OCI-LY1 (cell line): Measurements from ENCODE around the gene TLR9.

Source experiments
- H2AFZ ChIP-seq: fragments of 200-600 bp; sonication (generic), shearing (Covaris generic); 2 replicates; pipeline ENCODE4 v1.6.0; 2014; ENCODE audit warnings: antibody characterized with exemption, mild to moderate bottlenecking, low read length
- H3F3A ChIP-seq: fragments of 200-600 bp; sonication (generic), shearing (Covaris generic); 2 replicates; pipeline ENCODE4 v1.6.0; 2014; ENCODE audit warnings: mild to moderate bottlenecking, antibody characterized with exemption, low read length, moderate library complexity; ENCODE audit not compliant: insufficient read depth
- H3K27ac ChIP-seq: fragments of 200-600 bp; sonication (generic); 2 replicates; pipeline ENCODE4 v1.5.1; 2014; ENCODE audit warnings: low read length, mixed run types, mild to moderate bottlenecking, low read depth; ENCODE audit not compliant: poor library complexity, severe bottlenecking
- H3K27me3 ChIP-seq: fragments of 200-600 bp; sonication (generic); 2 replicates; pipeline ENCODE4 v1.6.0; 2014; ENCODE audit warnings: antibody characterized with exemption, mild to moderate bottlenecking, low read length, moderate library complexity; ENCODE audit not compliant: insufficient read depth
- H3K36me3 ChIP-seq: fragments of 200-600 bp; sonication (generic); 2 replicates; pipeline ENCODE4 v1.6.1; 2014; ENCODE audit warnings: mild to moderate bottlenecking, antibody characterized with exemption, low read length, moderate library complexity, mixed read lengths; ENCODE audit not compliant: insufficient read depth
- H3K4me1 ChIP-seq: fragments of 200-600 bp; sonication (generic); 2 replicates; pipeline ENCODE4 v1.5.1; 2014; ENCODE audit warnings: mild to moderate bottlenecking, low read length, moderate library complexity; ENCODE audit not compliant: insufficient read depth, severe bottlenecking
- H3K4me2 ChIP-seq: fragments of 200-600 bp; sonication (generic), shearing (Covaris generic); 2 replicates; pipeline ENCODE4 v1.6.1; 2014; ENCODE audit warnings: low read length
- H3K4me3 ChIP-seq: fragments of 200-600 bp; sonication (generic); 2 replicates; pipeline ENCODE4 v1.5.1; 2014; ENCODE audit warnings: low read length, low read depth, mild to moderate bottlenecking, mixed read lengths; ENCODE audit not compliant: poor library complexity, severe bottlenecking
- H3K79me2 ChIP-seq: fragments of 200-600 bp; shearing (Covaris generic); 2 replicates; pipeline ENCODE4 v1.6.1; 2016; ENCODE audit warnings: mixed run types, low read length, mixed read lengths; ENCODE audit not compliant: insufficient read depth
- H3K9ac ChIP-seq: fragments of 200-600 bp; sonication (generic), shearing (Covaris generic); 2 replicates; pipeline ENCODE4 v1.6.1; 2014; ENCODE audit warnings: mild to moderate bottlenecking, low read length, mixed read lengths
- H3K9me2 ChIP-seq: fragments of 200-600 bp; sonication (generic), shearing (Covaris generic); 2 replicates; pipeline ENCODE4 v1.6.1; 2014; ENCODE audit warnings: low read depth, mild to moderate bottlenecking, low read length, mixed read lengths
- H3K9me3 ChIP-seq: fragments of 200-600 bp; shearing (Covaris generic); 2 replicates; pipeline ENCODE4 v1.6.1; 2014; ENCODE audit warnings: low read length, mixed read lengths
- H4K20me1 ChIP-seq: fragments of 200-600 bp; sonication (generic), shearing (Covaris generic); 2 replicates; pipeline ENCODE4 v1.6.0; 2016; ENCODE audit warnings: mild to moderate bottlenecking, low read length; ENCODE audit not compliant: insufficient read depth
- EZH2 ChIP-seq: fragments of 200-600 bp; sonication (generic), shearing (Covaris generic); IDR thresholded peaks from 2 replicates; pipeline ENCODE4 v1.8.0; 2017; ENCODE audit warnings: borderline replicate concordance, mixed run types, mild to moderate bottlenecking, antibody characterized with exemption, low read length, moderate library complexity, mixed read lengths
- TF ChIP-seq, protein P1 (sequence below): fragments of 200-600 bp; sonication (generic), shearing (Covaris generic); IDR thresholded peaks from 2 replicates; pipeline ENCODE4 v1.5.1; 2017; ENCODE audit warnings: mild to moderate bottlenecking, antibody characterized with exemption, low read length, moderate library complexity, mixed read lengths

The TLR9 gene

DNA sequence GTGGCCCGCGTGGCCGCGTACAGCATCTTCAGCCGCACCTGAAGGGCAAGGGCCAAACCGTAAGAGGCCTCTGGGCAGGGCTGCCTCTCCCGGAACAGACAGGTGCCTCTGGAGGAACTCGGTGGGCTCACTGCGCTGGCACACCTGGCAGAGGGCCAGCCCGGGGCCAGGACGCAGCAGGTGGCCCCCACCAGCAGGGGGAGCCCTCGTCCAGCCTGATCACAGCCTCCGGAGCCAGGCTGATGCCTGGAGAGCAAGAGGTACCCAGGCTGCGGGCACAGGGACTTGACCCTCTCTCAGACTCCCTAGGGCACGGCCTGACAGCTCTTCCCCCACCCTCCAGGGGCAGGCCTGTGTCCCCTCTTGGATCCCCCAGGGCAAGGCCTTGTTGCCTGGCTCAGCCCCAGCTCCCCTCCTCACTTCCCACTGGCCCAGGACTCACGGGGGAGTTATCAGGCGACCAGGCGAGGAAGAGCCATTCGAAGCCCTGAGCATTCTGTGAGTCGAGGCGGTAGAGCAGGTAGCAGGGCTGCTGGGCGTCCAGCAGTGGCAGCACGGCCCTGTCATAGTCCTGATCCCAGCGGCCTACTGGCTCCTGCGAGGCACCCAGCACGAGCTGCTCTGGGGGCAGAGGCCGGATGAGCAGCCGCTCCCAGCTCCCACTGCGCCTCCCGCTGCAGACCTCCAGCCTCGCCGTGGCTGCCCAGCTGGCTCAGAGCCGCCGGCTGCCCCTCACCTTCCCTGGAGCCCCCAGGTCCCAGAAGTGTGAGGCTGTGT lies 6.2 kb upstream of the TLR9 start:
- no peak overlapping the region; the same call in 1 of the 2 replicates for H3K4me2 ChIP-seq
- H3K9me3 ChIP-seq: no peaks in the 10 kb centered on the region
- H4K20me1 ChIP-seq: no peaks in the 10 kb centered on the region
- H3K4me3 ChIP-seq: no peak overlapping the region
- peaks cover 34% of the 10 kb centered on the region; the same call in 1 of the 2 replicates for H3K36me3 ChIP-seq
- no peaks in the 10 kb centered on the region for H3K27me3 ChIP-seq
- H3K27ac ChIP-seq: peak overlapping the region; percentile 17
- no peaks in the 10 kb centered on the region for H3K79me2 ChIP-seq
- no peaks in the 10 kb centered on the region for H3K9me2 ChIP-seq
- H3K9ac ChIP-seq: no peak overlapping the region; the same call in 1 of the 2 replicates
- H3F3A ChIP-seq: no peaks in the 10 kb centered on the region
- H2AFZ ChIP-seq: no peak overlapping the region
- peaks cover 17% of the 10 kb centered on the region for H3K4me1 ChIP-seq
- TF ChIP-seq EZH2: no peak
- TF ChIP-seq, protein P1, sequence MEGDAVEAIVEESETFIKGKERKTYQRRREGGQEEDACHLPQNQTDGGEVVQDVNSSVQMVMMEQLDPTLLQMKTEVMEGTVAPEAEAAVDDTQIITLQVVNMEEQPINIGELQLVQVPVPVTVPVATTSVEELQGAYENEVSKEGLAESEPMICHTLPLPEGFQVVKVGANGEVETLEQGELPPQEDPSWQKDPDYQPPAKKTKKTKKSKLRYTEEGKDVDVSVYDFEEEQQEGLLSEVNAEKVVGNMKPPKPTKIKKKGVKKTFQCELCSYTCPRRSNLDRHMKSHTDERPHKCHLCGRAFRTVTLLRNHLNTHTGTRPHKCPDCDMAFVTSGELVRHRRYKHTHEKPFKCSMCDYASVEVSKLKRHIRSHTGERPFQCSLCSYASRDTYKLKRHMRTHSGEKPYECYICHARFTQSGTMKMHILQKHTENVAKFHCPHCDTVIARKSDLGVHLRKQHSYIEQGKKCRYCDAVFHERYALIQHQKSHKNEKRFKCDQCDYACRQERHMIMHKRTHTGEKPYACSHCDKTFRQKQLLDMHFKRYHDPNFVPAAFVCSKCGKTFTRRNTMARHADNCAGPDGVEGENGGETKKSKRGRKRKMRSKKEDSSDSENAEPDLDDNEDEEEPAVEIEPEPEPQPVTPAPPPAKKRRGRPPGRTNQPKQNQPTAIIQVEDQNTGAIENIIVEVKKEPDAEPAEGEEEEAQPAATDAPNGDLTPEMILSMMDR: peak; percentile 92

DNA sequence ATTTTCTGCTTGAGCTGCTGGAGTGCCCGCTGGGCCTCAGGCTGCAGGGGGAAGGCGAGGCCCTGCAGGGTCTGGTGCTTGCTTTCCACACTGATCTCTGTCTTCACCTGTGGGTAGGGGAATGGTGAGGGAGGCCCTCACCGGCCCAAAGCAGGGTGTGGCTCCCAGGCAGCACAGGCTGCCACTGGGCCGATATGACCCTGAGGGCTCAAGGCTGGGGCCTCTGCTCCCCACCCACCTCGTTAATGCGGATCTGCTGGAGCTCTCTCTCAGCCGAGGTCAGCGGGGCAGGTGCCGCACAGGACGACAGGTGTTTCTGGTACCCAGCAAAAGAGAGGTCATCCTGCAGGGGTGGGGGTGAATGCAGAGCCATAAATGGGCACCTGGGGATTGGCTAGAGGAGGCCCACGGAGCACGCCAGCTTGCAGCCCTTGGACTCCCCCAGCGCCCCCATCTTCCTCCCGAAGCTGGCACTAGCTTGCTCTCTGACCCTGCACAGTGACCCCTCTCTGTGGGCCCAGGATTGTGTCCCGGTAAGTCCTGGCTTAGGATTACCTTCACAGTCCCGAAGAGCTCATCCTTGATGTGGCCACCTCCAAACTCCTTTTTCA lies 5.5 kb upstream of the TLR9 start:
- H3K9ac ChIP-seq: no peak overlapping the region
- no peak overlapping the region for H3K27ac ChIP-seq

DNA sequence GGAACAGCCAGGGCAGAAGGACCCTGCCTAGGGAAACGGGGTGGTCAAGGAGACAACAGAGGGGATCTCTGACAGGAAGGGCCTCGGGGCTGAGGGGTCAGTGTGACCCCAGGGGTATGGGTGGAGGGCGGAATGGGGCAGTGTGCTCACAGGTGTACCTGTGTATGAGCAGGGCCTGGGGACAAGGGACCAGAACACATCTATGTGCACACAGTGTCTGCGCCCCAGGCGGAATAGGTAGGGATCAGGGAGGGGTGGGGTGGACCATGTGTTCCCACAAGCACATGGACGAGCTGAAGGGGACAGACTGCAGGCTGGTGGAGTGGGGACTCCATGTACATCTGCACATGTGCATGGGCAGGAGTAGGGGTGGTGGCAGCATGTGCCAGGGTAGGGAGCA lies 5.0 kb upstream of the TLR9 start:
- TF ChIP-seq EZH2: no peak
- TF ChIP-seq, protein P1: no peak
- H3K9ac ChIP-seq: no peak overlapping the region
- no peaks in the 10 kb centered on the region for H4K20me1 ChIP-seq
- no peak overlapping the region for H3K4me2 ChIP-seq
- H3K4me3 ChIP-seq: no peak overlapping the region
- no peaks in the 10 kb centered on the region for H3K27me3 ChIP-seq
- H3K27ac ChIP-seq: no peak overlapping the region
- H3K9me2 ChIP-seq: no peaks in the 10 kb centered on the region
- H3K4me1 ChIP-seq: peaks cover 29% of the 10 kb centered on the region
- H3K79me2 ChIP-seq: no peaks in the 10 kb centered on the region
- H2AFZ ChIP-seq: no peak overlapping the region
- peaks cover 34% of the 10 kb centered on the region; the same call in 1 of the 2 replicates for H3K36me3 ChIP-seq
- no peaks in the 10 kb centered on the region for H3F3A ChIP-seq
- no peaks in the 10 kb centered on the region for H3K9me3 ChIP-seq

More for the DNA sequence above, 5.5 kb upstream of the TLR9 start:
- no peaks in the 10 kb centered on the region for H4K20me1 ChIP-seq
- no peak overlapping the region for H3K4me2 ChIP-seq
- H3K27me3 ChIP-seq: no peaks in the 10 kb centered on the region
- no peaks in the 10 kb centered on the region for H3F3A ChIP-seq
- peaks cover 34% of the 10 kb centered on the region; the same call in 1 of the 2 replicates for H3K36me3 ChIP-seq
- no peaks in the 10 kb centered on the region for H3K9me3 ChIP-seq
- H3K4me1 ChIP-seq: peaks cover 24% of the 10 kb centered on the region
- no peaks in the 10 kb centered on the region for H3K79me2 ChIP-seq
- no peak overlapping the region for H3K4me3 ChIP-seq
- H3K9me2 ChIP-seq: no peaks in the 10 kb centered on the region
- no peak overlapping the region for H2AFZ ChIP-seq
- TF ChIP-seq EZH2: no peak
- TF ChIP-seq, protein P1: no peak
